NK-92 (cell line): ENCODE results near the gene GGPS1.
A peak's percentile ranks its signal among the peaks of the same experiment; 100 is the strongest.
"Not testable (repeated sequence)": the region's sequence is repeated elsewhere in the genome, so short reads cannot be mapped to it uniquely, and the experiment has no call there.

Experiments
- DNase-seq: peaks from one replicate; lab custom pipeline; 2025; ENCODE audit not compliant: unreplicated experiment; lab: John Stamatoyannopoulos, UW

The GGPS1 gene

GRCh38 chr1:235328271-235329138 is at the start of gene GGPS1:
Gene GGPS1 (plus strand): TSS chr1:235328570. CDS start chr1:235335265, 6,695 bp downstream.
- peak; percentile 96 for DNase-seq

- no peak for DNase-seq
Measured at GRCh38 chr1:235278915-235279292, 49.5 kb upstream of the GGPS1 start.

GRCh38 chr1:235279694-235280093 is 48.7 kb upstream of the GGPS1 start:
- DNase-seq = no peak

DNA sequence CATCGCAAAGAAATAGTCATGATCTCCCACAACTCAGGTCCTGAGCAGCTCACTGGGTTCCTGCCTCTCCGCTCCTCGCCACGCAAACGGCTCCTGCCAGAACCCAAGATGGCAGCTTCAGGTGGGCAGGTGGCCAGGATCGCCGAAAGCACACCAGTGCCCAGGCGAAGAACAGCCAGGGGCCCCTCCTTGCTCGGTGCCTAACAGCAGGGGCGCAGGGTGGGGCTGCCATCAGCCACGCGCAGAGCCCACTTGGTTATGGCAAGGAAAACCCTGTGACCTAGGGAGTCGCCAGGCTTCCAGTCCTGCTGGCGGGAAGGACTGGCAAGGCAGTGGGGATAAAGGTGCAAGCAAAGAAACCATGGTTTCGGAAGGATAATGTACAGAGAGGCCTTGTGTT is 47.9 kb upstream of the GGPS1 start:
- no peak for DNase-seq

- not testable (repeated sequence) for DNase-seq
Measured at GRCh38 chr1:235283636-235284035, 44.7 kb upstream of the GGPS1 start.

DNA sequence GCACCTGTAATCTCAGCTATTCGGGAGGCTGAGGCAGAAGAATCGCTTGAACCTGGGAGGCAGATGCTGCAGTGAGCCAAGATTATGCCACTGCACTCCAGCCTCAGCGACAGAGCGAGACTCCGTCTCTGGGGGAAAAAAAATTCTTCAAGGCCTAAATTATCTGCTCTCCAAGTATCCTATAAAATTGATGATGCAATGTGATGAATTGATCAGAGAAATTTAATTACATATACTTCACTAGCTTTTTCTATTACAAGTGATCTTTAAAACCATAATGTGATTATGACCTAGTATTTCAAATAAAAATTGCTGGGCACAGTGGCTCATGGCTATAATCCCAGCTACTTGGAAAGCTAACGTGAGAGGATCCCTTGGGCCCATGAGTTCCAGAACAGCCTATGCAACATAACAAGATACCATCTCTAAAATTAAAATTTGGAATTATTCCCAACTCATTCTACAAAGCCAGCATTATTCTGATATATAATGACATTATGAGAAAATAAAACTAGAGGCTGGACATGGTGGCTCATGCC is 44.1 kb upstream of the GGPS1 start:
- DNase-seq = no peak

GRCh38 chr1:235286667-235287066 is 41.7 kb upstream of the GGPS1 start:
- no peak for DNase-seq

DNA sequence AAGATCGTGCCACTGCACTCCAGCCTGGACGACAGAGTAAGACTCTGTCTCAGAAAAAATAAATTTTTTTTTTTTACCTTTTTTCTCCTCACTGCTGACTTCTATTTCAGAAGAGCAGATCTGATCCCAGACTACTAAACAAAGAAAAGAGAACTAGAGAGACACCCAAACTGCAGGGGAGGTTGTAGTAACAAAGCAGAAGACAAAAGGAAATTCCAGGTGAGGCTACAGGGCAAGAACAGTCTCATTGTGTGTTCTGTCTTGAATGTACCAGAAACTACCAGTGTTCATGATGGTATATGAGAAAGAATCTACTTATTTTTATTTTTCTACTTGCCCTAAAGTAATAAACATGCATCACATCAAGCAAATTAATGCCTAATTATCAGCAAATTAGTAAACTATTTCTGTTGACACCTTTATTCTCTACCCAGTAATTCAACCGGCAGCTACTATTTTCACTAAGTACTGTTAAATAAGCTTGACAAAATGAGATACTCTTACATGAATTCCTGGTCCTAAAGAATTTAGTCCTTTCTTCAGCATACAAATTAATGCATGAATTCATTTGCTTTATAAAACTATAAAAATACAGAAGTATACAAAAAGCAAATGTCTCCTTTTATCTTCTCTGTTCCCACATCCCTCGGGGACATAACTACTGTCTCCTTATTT is 41.0 kb upstream of the GGPS1 start:
- no peak for DNase-seq

DNA sequence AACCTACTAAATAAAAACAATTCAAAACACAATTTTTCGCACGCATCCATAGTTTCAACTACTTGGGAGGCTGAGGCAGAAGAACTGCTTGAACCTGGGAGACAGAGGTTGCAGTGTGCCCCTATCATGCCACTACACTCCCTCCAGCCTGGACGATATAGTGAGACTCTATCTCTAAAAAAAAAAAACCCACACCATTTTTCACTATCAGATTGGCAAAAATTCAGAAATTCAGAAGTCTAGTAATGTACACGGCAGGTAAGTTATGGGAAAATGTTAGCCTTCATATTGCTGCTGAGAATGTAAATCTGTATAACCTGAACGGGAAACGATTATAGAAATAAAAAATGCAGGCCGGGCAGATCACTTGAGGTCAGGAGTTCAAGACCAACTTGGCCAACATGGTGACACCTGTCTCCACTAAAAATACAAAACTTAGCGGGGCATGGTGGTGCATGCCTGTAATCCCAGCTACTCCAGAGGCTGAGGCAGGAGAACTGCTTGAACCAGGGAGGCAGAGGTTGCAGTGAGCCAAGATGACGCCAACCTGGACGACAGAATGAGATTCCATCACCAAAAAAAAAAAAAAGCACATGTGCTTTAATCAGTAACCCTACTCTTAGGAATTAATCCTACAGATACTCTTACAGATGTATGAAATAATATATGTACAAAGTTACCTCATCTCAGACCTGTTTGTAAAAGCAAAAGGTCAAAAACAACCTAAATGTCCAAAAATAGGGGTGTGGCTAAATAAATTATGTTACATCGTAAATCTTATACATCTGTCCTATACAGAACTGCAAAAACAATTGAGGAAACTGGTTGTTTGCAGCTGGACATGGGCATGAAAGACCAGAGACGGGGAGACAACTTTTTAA is 38.3 kb upstream of the GGPS1 start:
- DNase-seq = no peak

- no peak for DNase-seq
Measured at GRCh38 chr1:235290740-235291502, 37.4 kb upstream of the GGPS1 start.

DNA sequence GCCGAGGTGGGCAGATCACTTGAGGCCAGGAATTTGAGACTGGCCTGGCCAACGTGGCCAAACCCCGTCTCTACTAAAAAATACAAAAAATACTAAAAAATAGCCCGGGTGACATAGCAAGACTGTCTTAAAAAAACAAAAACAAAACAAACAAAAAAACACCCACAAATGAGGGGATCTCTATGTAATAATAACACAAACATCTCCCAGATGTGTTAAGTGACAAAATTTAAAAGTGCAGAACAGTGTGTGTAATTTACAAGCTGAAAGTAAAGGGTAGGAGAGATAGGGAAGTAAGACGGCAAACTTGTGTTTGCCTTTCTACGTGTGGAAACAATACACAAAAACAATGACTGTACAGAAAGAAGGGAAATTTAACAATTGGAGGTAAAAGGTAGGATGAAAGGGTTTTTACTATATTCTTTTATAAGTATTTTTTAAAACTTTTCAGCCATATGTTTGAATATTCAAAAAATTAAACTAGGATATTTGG is 36.7 kb upstream of the GGPS1 start:
- no peak for DNase-seq

DNA sequence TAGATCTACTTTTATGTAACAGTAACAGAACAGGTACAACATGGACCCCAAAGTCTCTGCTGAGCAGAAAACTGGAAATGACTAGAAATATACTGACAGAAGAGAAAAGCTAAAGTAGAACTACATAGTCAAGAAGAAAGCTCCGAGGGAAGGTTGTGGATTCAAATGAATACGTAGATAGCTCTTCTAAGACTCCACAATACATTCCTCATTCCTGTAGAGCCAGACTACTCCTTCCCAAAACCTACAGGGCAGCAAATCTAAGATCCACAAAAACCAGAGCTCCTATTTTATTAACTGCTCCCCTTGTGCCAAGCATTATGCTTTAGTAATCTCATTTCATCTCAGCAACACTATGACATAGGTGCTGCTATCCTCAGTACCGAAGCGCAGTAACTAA is 35.6 kb upstream of the GGPS1 start:
- DNase-seq = no peak

- no peak for DNase-seq
Measured at GRCh38 chr1:235293322-235293942, 34.9 kb upstream of the GGPS1 start.

GRCh38 chr1:235295902-235296350 is 32.4 kb upstream of the GGPS1 start:
- DNase-seq = no peak

DNA sequence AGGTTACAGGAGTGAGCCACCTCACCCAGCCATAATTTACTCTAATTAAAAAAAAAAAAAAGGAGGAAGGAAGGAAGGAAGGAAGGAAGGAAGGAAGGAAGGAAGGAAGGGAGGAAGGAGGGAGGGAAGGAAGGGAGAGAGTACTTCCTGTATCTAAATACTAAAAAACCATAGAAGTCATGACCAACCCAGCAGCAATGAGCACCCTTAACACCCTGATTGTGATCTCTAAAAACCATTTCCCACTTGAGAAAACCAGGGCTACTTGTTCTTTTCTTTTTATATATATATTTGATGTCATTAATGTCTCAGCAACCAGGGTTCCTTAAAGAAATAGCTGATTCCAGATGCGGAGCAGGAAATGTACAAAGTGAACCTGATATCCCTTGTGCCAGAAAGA is 31.6 kb upstream of the GGPS1 start:
- DNase-seq = no peak

GRCh38 chr1:235297579-235297978 is 30.8 kb upstream of the GGPS1 start:
- no peak for DNase-seq

GRCh38 chr1:235298758-235299157 is 29.6 kb upstream of the GGPS1 start:
- DNase-seq = no peak

DNA sequence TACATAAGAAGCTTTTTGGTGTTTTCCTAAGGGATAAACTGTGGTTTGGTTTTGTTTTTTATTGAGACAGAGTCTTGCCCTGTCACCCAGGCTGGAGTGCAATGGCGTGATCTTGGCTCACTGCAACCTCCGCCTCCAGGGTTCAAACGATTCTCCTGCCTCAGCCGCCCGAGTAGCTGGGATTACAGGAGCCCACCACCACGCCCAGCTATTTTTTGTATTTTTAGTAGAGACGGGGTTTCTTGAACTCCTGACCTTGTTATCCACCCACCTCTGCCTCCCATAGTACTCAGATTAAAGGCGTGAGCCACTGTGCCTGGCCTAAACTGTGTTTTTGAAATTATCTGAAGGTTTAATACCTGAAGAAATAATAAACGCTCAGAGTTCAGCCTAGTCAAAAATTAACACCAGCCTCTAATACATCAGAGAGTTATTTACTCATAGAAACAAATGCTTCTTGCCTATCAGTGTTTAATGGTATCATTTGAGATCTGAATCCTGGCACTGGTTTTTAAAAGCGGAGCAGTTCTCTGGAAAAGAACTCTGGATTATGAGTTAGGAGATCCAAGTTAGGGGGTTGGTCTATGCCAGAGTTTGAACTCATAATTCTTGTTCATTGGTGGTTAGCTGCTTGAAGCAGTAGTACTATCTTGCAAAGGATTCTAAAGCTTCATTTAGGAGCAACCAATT is 29.1 kb upstream of the GGPS1 start:
- no peak for DNase-seq

DNA sequence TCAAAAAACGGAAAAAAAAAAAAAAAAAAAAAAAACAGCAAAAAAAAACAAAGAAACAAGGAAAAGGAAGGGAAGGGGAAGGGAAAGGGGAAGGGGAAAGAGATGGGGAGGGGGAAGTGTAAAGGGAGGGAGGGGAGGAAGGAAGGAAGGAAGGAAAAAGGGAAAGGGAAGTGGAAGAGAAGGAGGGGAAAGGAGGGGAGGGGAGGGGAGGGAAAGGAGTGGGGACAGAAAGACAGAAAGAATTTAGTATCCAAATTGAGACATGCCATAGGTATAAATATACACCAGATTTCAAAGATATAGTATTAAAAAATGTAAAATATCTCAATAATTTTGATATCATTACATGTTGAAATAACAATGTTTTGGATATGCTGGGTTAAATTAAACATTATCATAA is 26.2 kb upstream of the GGPS1 start:
- no peak for DNase-seq
